ENCODE measurements around the gene RXRA. TPM values are rescaled to one million over a fixed set of nuclear protein-coding genes. Genes with fewer than 3 reads are reported as not detected.

Gene RXRA
- total RNA-seq, 1 donor from 2014 or later = 49.4 TPM

DNA sequence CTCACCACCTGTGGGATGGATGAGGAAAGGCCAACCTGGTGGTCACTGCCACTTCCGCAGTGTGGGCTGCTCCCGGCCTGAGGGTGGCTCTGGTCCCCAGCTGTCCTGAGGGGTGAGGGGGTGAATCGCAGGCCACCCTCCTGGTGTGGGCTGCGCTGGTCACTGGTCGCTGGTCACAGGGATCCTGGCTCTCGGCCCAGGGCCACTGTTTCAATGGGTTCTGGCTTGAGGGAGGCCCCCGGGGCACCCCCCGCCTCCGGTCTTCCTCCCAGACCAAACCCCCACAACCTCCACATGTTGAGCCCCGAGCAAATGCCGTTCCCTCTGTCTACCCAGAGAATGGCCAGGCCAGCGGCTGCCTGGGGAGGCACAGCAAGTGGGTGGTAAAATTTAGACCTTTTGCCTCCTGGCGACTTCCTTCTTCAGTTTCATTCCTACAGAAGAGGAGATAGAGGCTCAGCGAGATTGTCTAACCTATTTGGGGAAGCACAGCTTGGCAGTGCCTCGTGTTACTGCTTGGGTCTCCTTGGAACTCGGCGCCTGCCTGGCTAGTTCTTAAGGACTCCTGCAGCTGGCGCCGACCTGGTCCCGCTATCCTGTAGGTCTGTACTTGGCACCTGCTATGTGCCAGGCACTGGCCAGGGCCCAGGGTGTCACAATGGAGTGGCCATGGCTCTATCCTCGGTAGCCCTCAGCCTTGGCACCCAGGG lies 48.2 kb downstream of the RXRA start:
- no peak for DNase-seq (ENCODE audit: extremely low spot score in 2 of 2)
- H3K4me1 ChIP-seq = peaks cover 100% of the 10 kb centered on the region
- intact Hi-C loops (cut with DNase I) = no loop called here
- H3K4me3 ChIP-seq = no peak overlapping the region
- H3K36me3 ChIP-seq = no peaks in the 10 kb centered on the region
- peak overlapping the region; percentile 94 for H3K27ac ChIP-seq
- no peaks in the 10 kb centered on the region for H3K27me3 ChIP-seq
- no peaks in the 10 kb centered on the region for H3K9me3 ChIP-seq
- TF ChIP-seq, protein P1, sequence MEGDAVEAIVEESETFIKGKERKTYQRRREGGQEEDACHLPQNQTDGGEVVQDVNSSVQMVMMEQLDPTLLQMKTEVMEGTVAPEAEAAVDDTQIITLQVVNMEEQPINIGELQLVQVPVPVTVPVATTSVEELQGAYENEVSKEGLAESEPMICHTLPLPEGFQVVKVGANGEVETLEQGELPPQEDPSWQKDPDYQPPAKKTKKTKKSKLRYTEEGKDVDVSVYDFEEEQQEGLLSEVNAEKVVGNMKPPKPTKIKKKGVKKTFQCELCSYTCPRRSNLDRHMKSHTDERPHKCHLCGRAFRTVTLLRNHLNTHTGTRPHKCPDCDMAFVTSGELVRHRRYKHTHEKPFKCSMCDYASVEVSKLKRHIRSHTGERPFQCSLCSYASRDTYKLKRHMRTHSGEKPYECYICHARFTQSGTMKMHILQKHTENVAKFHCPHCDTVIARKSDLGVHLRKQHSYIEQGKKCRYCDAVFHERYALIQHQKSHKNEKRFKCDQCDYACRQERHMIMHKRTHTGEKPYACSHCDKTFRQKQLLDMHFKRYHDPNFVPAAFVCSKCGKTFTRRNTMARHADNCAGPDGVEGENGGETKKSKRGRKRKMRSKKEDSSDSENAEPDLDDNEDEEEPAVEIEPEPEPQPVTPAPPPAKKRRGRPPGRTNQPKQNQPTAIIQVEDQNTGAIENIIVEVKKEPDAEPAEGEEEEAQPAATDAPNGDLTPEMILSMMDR (IDR thresholded peaks at IDR 0.05) = no peak

DNA sequence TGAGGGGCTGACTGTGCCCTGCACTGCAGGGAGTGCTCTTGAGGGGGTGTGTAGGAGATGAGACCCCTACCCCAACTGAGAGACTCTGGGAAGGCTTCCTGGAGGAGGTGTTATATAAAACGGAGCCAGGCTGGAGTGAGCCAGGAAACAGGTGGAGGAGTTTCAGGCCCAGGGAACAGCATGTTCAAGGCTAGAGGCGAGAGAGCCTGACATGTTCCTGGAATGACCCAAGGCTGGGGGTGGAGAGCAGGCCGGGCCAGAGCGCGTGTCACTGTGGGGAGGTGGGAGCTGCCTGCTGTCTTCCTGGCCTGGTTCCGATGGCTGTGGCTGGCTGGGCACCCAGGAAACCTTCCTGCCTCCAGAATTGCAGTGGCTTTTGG lies 48.7 kb downstream of the RXRA start:
- Histone ChIP-seq H3K9me3 (no peaks in the 10 kb centered on the region), H3K4me3 (peak overlapping the region; percentile 12 to 31), H3K27me3 (no peaks in the 10 kb centered on the region), H3K4me1 (peaks cover 100% of the 10 kb centered on the region), H3K36me3 (no peaks in the 10 kb centered on the region), H3K27ac (peak overlapping the region; percentile 94)
- peak in 1 of 2 donors; percentile 94 for DNase-seq (ENCODE audit: extremely low spot score in 2 of 2)
- intact Hi-C loops (cut with DNase I) = no loop called here
- TF ChIP-seq POLR2A (IDR thresholded peaks at IDR 0.05) (no peak), POLR2AphosphoS5 (IDR thresholded peaks at IDR 0.05; ENCODE audit: insufficient read depth in 1 of 2, low read depth in 1 of 2) (peak; percentile 34 to 79)

DNA sequence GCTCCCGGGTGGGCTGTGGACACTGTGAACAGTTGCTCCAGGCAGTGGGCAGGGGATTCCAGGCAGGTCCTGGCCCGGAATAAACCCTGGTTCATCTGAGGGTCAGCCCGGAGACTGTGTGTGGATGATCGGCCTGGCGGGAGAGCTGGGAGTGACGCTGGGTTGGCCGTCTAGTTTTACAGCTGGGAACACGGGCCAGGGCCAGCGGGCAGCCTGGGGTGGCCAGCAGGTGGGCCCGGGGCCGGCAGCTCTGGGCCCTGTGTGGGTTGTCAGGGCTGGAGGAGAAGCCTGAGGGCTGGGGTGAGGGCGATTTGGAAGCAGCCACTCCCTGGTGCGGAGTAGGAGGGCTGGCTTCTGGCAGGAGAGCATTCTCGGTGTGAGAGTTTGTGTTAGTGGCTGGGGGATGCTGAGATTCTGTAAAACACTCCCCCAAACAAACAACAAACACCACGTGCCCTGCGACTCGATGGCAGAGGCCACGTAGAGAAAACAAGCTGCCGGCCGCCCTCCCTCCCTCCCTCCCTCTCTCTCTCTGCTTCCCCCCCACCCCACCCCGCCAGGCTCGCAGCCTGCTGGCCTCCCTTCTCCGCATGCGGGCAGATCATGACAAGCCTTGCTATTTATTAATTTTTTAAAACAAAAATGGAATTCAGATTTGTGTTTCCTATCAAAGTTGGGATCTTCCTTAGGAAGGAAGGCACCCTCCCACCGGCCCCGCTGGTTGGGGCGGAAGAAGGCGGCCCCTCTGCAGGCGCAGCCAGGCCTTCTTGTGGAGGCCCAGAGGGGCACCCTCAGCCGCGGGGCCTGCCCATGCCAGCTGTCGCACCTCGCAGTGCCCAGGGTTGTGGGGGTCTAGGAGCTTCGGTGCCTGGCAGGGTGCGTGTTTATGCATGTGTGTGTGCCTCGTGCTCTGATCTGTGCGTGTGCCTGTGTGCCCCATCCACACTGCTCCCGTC lies 49.5 kb downstream of the RXRA start:
- H3K4me3 ChIP-seq = peak overlapping the region; percentile 12 to 31
- H3K27me3 ChIP-seq = no peaks in the 10 kb centered on the region
- H3K4me1 ChIP-seq = peaks cover 100% of the 10 kb centered on the region
- no peaks in the 10 kb centered on the region for H3K36me3 ChIP-seq
- intact Hi-C loops (cut with DNase I) = no loop called here
- peak overlapping the region; percentile 94 for H3K27ac ChIP-seq
- TF ChIP-seq, protein P1 (IDR thresholded peaks at IDR 0.05) = no peak
- no peak for TF ChIP-seq POLR2AphosphoS5 (IDR thresholded peaks at IDR 0.05; ENCODE audit: insufficient read depth in 1 of 2, low read depth in 1 of 2)
- no peak for TF ChIP-seq POLR2A (IDR thresholded peaks at IDR 0.05)
- no peak for DNase-seq (ENCODE audit: extremely low spot score in 2 of 2)
- no peaks in the 10 kb centered on the region for H3K9me3 ChIP-seq

DNA sequence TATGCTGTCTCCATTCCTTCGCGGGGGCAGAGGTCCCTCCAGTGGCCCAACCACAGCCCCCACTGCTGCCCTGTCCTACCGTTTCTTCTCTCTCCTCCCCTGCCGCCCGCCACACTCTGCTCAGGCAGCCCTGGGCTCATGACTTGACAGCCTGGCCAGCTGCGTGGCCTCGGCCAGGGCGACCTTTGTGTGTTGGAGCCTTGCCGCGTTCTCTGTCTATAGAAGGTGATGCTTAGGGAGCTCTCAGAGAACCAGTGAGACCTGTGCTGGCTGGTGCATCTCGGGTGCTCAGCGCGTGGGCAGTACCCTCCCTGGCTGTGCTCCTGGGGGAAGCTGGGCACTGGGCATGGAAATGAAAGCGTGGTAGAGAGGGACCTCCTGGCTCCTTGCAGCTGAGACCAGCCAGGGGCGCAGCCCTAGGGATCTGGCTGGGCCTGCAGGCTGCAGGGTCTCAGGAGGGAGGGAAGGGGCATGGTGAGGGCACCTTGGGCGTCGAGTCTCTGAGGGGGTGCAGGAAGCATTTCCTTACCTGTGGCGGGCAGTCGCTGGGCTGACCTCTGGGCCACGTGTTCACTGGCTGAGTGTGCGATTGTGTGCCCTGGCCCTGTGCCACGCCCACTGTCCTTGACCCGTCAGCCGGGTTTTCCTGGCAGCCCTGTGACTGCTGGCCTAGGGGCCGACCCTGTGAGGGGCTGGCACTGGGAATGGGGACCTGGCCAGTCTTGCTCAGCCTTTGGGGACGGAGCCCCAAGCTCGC lies 50.3 kb downstream of the RXRA start:
- intact Hi-C loops (cut with DNase I) = no loop called here
- Histone ChIP-seq H3K27me3 (no peaks in the 10 kb centered on the region), H3K9me3 (no peaks in the 10 kb centered on the region), H3K4me3 (peak overlapping the region in 1 of 2 donors; percentile 7), H3K27ac (peak overlapping the region; percentile 94), H3K36me3 (no peaks in the 10 kb centered on the region), H3K4me1 (peaks cover 100% of the 10 kb centered on the region)
- no peak for DNase-seq (ENCODE audit: extremely low spot score in 2 of 2)
- TF ChIP-seq, protein P1 (IDR thresholded peaks at IDR 0.05) = no peak
- TF ChIP-seq POLR2A (IDR thresholded peaks at IDR 0.05) (no peak), POLR2AphosphoS5 (IDR thresholded peaks at IDR 0.05; ENCODE audit: insufficient read depth in 1 of 2, low read depth in 1 of 2) (no peak)

DNA sequence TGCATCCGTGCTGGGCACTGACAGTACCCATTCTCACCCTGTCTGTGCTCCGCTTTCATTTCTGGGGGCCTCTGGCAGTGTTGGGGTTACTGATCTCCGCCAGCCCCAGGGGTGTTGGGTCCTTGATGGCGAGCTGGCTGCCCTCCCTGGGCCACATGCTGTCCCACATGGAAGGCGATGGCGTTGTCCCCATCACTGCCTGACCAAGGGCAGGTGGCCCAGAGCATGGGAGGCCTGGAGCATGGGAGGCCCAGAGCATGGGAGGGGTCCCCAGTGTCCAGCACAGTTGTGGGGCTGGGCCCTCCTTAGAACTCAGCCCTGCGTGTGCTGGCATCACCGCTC lies 50.9 kb downstream of the RXRA start:
- no peaks in the 10 kb centered on the region for H3K36me3 ChIP-seq
- H3K4me3 ChIP-seq = no peak overlapping the region
- intact Hi-C loops (cut with DNase I) = no loop called here
- peaks cover 100% of the 10 kb centered on the region for H3K4me1 ChIP-seq
- DNase-seq (ENCODE audit: extremely low spot score in 2 of 2) = no peak
- no peak for TF ChIP-seq POLR2A (IDR thresholded peaks at IDR 0.05)
- TF ChIP-seq POLR2AphosphoS5 (IDR thresholded peaks at IDR 0.05; ENCODE audit: insufficient read depth in 1 of 2, low read depth in 1 of 2) = no peak
- TF ChIP-seq, protein P1 (IDR thresholded peaks at IDR 0.05) = no peak
- no peaks in the 10 kb centered on the region for H3K9me3 ChIP-seq
- H3K27me3 ChIP-seq = no peaks in the 10 kb centered on the region
- H3K27ac ChIP-seq = peak overlapping the region; percentile 94

Measured in vagina (tissue), 2 donors.